HepG2 (cell line): Measurements from ENCODE around the gene CHPF. TPM values are rescaled to one million over a fixed set of nuclear protein-coding genes. Genes with fewer than 3 reads are reported as not detected.

Experiments
- ESRRA ChIP-seq: sonication (generic); formaldehyde crosslinking; IDR thresholded peaks from 2 replicates; pipeline ENCODE4 v1.5.1; 2020; ENCODE audit warnings: mild to moderate bottlenecking, low read depth, missing genetic modification reagents
- ETV6 ChIP-seq: sonication (generic); formaldehyde crosslinking; conservative IDR thresholded peaks from 2 replicates; pipeline ENCODE4 v1.4.0; 2020; ENCODE audit warnings: missing genetic modification reagents
- FOXA1 ChIP-seq, 2 experiments: fragments of 450-650 bp in 1 of 2; sonication (generic) in 1 of 2; formaldehyde crosslinking in 1 of 2; IDR thresholded peaks; 2 replicates each; pipeline versions ENCODE4 v1.4.0 to v1.6.1; 2016 to 2020; ENCODE audit warnings: missing genetic modification reagents in 1 of 2
- HCFC1 ChIP-seq: fragments of 150-350 bp; IDR thresholded peaks from 2 replicates; pipeline ENCODE4 v1.6.1; 2014; ENCODE audit warnings: low read depth, low read length
- HHEX ChIP-seq: IDR thresholded peaks from 2 replicates; pipeline ENCODE4 v1.6.1; 2016; ENCODE audit warnings: control low read depth
- JDP2 ChIP-seq: sonication (generic); formaldehyde crosslinking; IDR thresholded peaks from 2 replicates; pipeline ENCODE4 v1.8.1; 2022; ENCODE audit warnings: missing genetic modification reagents, borderline replicate concordance
- MAFF ChIP-seq: IDR thresholded peaks from 2 replicates; pipeline ENCODE4 v1.6.1; 2011; ENCODE audit warnings: low read depth, low read length, improper control_type of control experiment
- NONO ChIP-seq, 2 experiments: fragments of 450-650 bp in 1 of 2; sonication (generic) in 1 of 2; formaldehyde crosslinking in 1 of 2; IDR thresholded peaks in 1 of 2; conservative IDR thresholded peaks in 1 of 2; 2 replicates each; pipeline versions ENCODE4 v1.6.1 to v1.8.0; 2017 to 2022; ENCODE audit warnings: mild to moderate bottlenecking in 1 of 2, missing genetic modification reagents in 1 of 2, moderate library complexity in 1 of 2
- SIN3A ChIP-seq: IDR thresholded peaks from 2 replicates; pipeline ENCODE4 v1.6.1; 2011; ENCODE audit warnings: low read depth, mild to moderate bottlenecking, control low read depth, low read length, borderline replicate concordance
- SMAD1 ChIP-seq: sonication (generic); formaldehyde crosslinking; IDR thresholded peaks from 2 replicates; pipeline ENCODE4 v1.4.0; 2020; ENCODE audit warnings: missing genetic modification reagents, low read depth, mild to moderate bottlenecking, borderline replicate concordance
- TCF7L2 ChIP-seq: IDR thresholded peaks from 2 replicates; pipeline ENCODE4 v1.6.1; 2011; ENCODE audit warnings: mild to moderate bottlenecking, low read depth, low read length, moderate library complexity
- ZNF138 ChIP-seq: sonication (generic); formaldehyde crosslinking; IDR thresholded peaks from 2 replicates; pipeline ENCODE4 v1.5.0; 2020; ENCODE audit warnings: mild to moderate bottlenecking, low read depth, missing genetic modification reagents
- ZNF501 ChIP-seq: sonication (generic); formaldehyde crosslinking; IDR thresholded peaks from 2 replicates; pipeline ENCODE4 v1.5.1; 2020; ENCODE audit warnings: mild to moderate bottlenecking, moderate library complexity, missing genetic modification reagents
- ZNF614 ChIP-seq: IDR thresholded peaks from 2 replicates; pipeline ENCODE4 v1.6.1; 2018; ENCODE audit warnings: missing biosample characterization, missing genetic modification reagents, inconsistent platforms, borderline replicate concordance
- ZNF790 ChIP-seq: sonication (generic); formaldehyde crosslinking; IDR thresholded peaks from 2 replicates; pipeline ENCODE4 v1.8.0; 2022; ENCODE audit warnings: missing genetic modification reagents, mild to moderate bottlenecking, borderline replicate concordance
- polyA plus RNA-seq, 8 experiments: library from polyadenylated mRNA; depleted of rRNA in 3 of 8; stranded (reverse) in 7 of 8; unstranded in 1 of 8; fragments of >200 nt; fragmentation: Illumina TruSeq in 4 of 8; extraction: Trizol in 4 of 8; gene quantifications; 2 replicates each; pipeline versions ENCODE4 v1.2.1 to v1.2.3, GENCODE V29; 2011 to 2016; ENCODE audit warnings: low read depth in 4 of 8, missing spikeins in 1 of 8, mixed read lengths in 1 of 8; ENCODE audit not compliant: insufficient read depth in 1 of 8
- total RNA-seq, 5 experiments: library from RNA; depleted of rRNA; stranded (reverse); fragments of >200 nt; fragmentation: Illumina TruSeq; extraction: Trizol; gene quantifications; 2 replicates each; pipeline ENCODE4 v1.2.3, GENCODE V29; 2016; ENCODE audit warnings: low read depth in 1 of 5
- TF ChIP-seq, protein P1 (sequence below): sonication (generic); formaldehyde crosslinking; IDR thresholded peaks from 2 replicates; pipeline ENCODE4 v1.5.0; 2020; ENCODE audit warnings: mild to moderate bottlenecking, missing genetic modification reagents, borderline replicate concordance
- TF ChIP-seq, protein P2 (sequence below): sonication (generic); formaldehyde crosslinking; IDR thresholded peaks from 2 replicates; pipeline ENCODE4 v1.5.0; 2020; ENCODE audit warnings: missing genetic modification reagents
- TF ChIP-seq, protein P3 (sequence below): sonication (generic); formaldehyde crosslinking; IDR thresholded peaks from 2 replicates; pipeline ENCODE4 v1.4.0; 2020; ENCODE audit warnings: mild to moderate bottlenecking, missing genetic modification reagents
- TF ChIP-seq, protein P4 (sequence below): sonication (generic); formaldehyde crosslinking; IDR thresholded peaks from 2 replicates; pipeline ENCODE4 v1.8.1; 2022; ENCODE audit warnings: low read depth, mild to moderate bottlenecking, missing genetic modification reagents
- TF ChIP-seq, protein P5 (sequence below): sonication (generic); formaldehyde crosslinking; IDR thresholded peaks from 2 replicates; pipeline ENCODE4 v1.9.0; 2022; ENCODE audit warnings: missing genetic modification reagents, mild to moderate bottlenecking, borderline replicate concordance

The CHPF gene
- total and polyA plus RNA-seq, 2 of the 13 experiments (the other 11 are each of a cell fraction or from before 2014, with no cell fraction given) = 79.6 to 111 TPM

DNA sequence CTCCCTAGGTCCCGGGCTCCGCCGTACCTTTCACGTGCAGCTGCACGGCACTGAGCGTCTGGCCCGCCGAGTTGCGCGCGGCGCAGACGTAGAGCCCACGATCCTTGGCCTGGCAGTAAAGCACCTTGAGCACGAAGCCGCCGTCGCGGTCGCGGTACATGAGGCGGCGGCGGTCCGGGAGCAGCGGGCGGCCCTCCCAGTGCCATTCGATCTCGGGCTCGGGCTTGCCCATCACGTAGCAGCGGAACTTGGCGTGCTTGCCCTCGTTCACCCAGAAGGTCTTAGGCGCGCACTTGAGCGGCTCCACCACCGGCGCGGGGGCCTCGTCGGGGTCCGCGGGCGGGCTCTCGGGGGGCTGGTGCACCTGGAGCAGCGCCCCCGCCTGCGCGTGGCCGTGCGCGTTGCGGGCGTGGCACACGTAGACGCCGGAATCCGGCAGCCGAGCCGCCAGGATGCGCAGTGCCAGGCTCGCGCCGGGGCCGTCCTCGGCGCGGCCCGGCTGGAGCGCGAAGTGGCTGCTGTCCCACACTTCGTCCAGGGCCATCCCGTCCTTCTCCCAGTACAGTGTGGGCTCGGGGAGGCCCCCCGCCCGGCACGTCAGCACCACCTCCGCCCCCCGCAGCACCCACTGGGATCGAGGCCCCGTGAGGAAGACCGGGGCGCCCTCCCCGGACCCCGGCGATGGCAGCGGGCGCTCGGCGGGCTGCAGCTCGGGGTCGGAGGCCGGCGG is 26.8 kb upstream of the CHPF start (continued):
- TF ChIP-seq, protein P1, sequence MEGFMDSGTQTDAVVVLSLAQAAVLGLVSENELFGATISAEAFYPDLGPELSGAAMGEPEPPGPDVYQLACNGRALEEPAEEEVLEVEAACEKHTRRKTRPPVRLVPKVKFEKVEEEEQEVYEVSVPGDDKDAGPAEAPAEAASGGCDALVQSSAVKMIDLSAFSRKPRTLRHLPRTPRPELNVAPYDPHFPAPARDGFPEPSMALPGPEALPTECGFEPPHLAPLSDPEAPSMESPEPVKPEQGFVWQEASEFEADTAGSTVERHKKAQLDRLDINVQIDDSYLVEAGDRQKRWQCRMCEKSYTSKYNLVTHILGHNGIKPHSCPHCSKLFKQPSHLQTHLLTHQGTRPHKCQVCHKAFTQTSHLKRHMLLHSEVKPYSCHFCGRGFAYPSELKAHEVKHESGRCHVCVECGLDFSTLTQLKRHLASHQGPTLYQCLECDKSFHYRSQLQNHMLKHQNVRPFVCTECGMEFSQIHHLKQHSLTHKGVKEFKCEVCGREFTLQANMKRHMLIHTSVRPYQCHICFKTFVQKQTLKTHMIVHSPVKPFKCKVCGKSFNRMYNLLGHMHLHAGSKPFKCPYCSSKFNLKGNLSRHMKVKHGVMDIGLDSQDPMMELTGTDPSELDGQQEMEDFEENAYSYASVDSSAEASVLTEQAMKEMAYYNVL (CRISPR knock-in tag) = no peak
- TF ChIP-seq ZNF501 (CRISPR knock-in tag) = 0 out of 2 replicates have a peak, but pooled peaks have one; percentile 13
- no peak for TF ChIP-seq ESRRA (CRISPR knock-in tag)
- TF ChIP-seq JDP2 = no peak
- TF ChIP-seq ETV6 (CRISPR knock-in tag) = no peak
- TF ChIP-seq HHEX (CRISPR knock-in tag) = no peak
- TF ChIP-seq, protein P2, sequence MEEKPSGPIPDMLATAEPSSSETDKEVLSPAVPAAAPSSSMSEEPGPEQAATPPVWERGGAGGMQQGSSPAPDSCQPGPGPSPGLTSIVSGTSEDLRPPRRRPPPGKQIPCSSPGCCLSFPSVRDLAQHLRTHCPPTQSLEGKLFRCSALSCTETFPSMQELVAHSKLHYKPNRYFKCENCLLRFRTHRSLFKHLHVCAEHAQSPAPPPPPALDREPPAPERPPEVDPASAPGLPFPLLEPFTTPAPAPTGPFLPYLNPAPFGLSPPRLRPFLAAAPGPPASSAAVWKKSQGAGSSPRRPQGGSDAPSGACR = no peak
- TF ChIP-seq, protein P3, sequence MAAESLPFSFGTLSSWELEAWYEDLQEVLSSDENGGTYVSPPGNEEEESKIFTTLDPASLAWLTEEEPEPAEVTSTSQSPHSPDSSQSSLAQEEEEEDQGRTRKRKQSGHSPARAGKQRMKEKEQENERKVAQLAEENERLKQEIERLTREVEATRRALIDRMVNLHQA (CRISPR knock-in tag) = no peak
- TF ChIP-seq MAFF = no peak
- TF ChIP-seq NONO (IDR thresholded peaks at IDR 0.05) = no peak
- no peak; the same call in 1 of the 2 replicates for TF ChIP-seq NONO (CRISPR knock-in tag; conservative IDR thresholded peaks at IDR 0.05)
- peak; percentile 70; the same call in 1 of the 2 replicates for TF ChIP-seq ZNF790 (CRISPR knock-in tag)
- no peak for TF ChIP-seq ZNF614
- TF ChIP-seq FOXA1 (IDR thresholded peaks at IDR 0.05) = no peak
- TF ChIP-seq FOXA1 (CRISPR knock-in tag; IDR thresholded peaks at IDR 0.05) = 0 out of 2 replicates have a peak, but pooled peaks have one; percentile 7
- peak; percentile 86; the same call in 1 of the 2 replicates for TF ChIP-seq ZNF138
- TF ChIP-seq, protein P4, sequence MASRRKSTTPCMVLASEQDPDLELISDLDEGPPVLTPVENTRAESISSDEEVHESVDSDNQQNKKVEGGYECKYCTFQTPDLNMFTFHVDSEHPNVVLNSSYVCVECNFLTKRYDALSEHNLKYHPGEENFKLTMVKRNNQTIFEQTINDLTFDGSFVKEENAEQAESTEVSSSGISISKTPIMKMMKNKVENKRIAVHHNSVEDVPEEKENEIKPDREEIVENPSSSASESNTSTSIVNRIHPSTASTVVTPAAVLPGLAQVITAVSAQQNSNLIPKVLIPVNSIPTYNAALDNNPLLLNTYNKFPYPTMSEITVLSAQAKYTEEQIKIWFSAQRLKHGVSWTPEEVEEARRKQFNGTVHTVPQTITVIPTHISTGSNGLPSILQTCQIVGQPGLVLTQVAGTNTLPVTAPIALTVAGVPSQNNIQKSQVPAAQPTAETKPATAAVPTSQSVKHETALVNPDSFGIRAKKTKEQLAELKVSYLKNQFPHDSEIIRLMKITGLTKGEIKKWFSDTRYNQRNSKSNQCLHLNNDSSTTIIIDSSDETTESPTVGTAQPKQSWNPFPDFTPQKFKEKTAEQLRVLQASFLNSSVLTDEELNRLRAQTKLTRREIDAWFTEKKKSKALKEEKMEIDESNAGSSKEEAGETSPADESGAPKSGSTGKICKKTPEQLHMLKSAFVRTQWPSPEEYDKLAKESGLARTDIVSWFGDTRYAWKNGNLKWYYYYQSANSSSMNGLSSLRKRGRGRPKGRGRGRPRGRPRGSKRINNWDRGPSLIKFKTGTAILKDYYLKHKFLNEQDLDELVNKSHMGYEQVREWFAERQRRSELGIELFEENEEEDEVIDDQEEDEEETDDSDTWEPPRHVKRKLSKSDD (CRISPR knock-in tag) = peak; percentile 86
- TF ChIP-seq HCFC1 = no peak
- no peak; the same call in 1 of the 2 replicates for TF ChIP-seq SMAD1 (CRISPR knock-in tag)
- TF ChIP-seq, protein P5, sequence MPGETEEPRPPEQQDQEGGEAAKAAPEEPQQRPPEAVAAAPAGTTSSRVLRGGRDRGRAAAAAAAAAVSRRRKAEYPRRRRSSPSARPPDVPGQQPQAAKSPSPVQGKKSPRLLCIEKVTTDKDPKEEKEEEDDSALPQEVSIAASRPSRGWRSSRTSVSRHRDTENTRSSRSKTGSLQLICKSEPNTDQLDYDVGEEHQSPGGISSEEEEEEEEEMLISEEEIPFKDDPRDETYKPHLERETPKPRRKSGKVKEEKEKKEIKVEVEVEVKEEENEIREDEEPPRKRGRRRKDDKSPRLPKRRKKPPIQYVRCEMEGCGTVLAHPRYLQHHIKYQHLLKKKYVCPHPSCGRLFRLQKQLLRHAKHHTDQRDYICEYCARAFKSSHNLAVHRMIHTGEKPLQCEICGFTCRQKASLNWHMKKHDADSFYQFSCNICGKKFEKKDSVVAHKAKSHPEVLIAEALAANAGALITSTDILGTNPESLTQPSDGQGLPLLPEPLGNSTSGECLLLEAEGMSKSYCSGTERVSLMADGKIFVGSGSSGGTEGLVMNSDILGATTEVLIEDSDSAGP (CRISPR knock-in tag) = peak; percentile 73
- TF ChIP-seq TCF7L2 = no peak
- TF ChIP-seq SIN3A = no peak
